ENCODE measurements around the gene E2F4.
A peak's percentile ranks its signal among the peaks of the same experiment; 100 is the strongest.

- TF ChIP-seq CTCF (IDR thresholded peaks at IDR 0.05), result peak; percentile 64 to 100 (median 97)
- TF ChIP-seq POLR2A (IDR thresholded peaks at IDR 0.05), result no peak
Measured at GRCh38 chr16:67155295-67156142, 36.4 kb upstream of the E2F4 start.

Data from body of pancreas (tissue), 4 donors.